Activated T-helper 1 cell treated with Interleukin-2 at 50 U/mL for 16 hours (primary cell): Measurements from ENCODE around the gene IER3IP1.
"Not testable (repeated sequence)": the region's sequence is repeated elsewhere in the genome, so short reads cannot be mapped to it uniquely, and the experiment has no call there.

Experiments used
- DNase-seq: peaks from one replicate; pipeline ENCODE4 v3.0.0-alpha.2; 2020; ENCODE audit warnings: low read depth

Gene IER3IP1

GRCh38 chr18:47158404-47158803 lies 17.8 kb downstream of the IER3IP1 start:
- not testable (repeated sequence) for DNase-seq

- DNase-seq, result no peak
Observed at GRCh38 chr18:47151439-47151838, 24.7 kb downstream of the IER3IP1 start.

GRCh38 chr18:47150824-47151366 lies 25.3 kb downstream of the IER3IP1 start:
- no peak for DNase-seq

GRCh38 chr18:47150029-47150823 lies 25.9 kb downstream of the IER3IP1 start, which contains the start of gene HDHD2:
HDHD2 (minus strand) TSS chr18:47150500; CDS start chr18:47136439, 14,061 bp downstream.
- DNase-seq, result peak; percentile 73

- DNase-seq, result no peak
Observed at GRCh38 chr18:47149457-47150028, 26.6 kb downstream of the IER3IP1 start.

GRCh38 chr18:47146206-47146605 lies 30.0 kb downstream of the IER3IP1 start:
- DNase-seq, result no peak

- DNase-seq, result no peak
Observed at GRCh38 chr18:47143899-47144485, 32.2 kb downstream of the IER3IP1 start.

- no peak for DNase-seq
Observed at GRCh38 chr18:47143153-47143552, 33.0 kb downstream of the IER3IP1 start.

- no peak for DNase-seq
Observed at GRCh38 chr18:47141289-47141688, 34.9 kb downstream of the IER3IP1 start.

GRCh38 chr18:47121146-47121545 lies 55.0 kb downstream of the IER3IP1 start:
- no peak for DNase-seq

GRCh38 chr18:47120428-47120827 lies 55.7 kb downstream of the IER3IP1 start:
- no peak for DNase-seq

GRCh38 chr18:47118981-47119380 lies 57.2 kb downstream of the IER3IP1 start:
- DNase-seq, result no peak

GRCh38 chr18:47115205-47115604 lies 61.0 kb downstream of the IER3IP1 start:
- DNase-seq, result no peak

GRCh38 chr18:47113796-47114540 lies 62.2 kb downstream of the IER3IP1 start:
- no peak for DNase-seq

GRCh38 chr18:47110492-47111274 lies 65.5 kb downstream of the IER3IP1 start:
- no peak for DNase-seq

GRCh38 chr18:47109720-47110119 lies 66.4 kb downstream of the IER3IP1 start:
- no peak for DNase-seq

GRCh38 chr18:47108998-47109405 lies 67.2 kb downstream of the IER3IP1 start:
- no peak for DNase-seq

GRCh38 chr18:47108373-47108772 lies 67.8 kb downstream of the IER3IP1 start:
- DNase-seq, result no peak
